ENCODE data around the gene MGLL.

Gene MGLL

GRCh38 chr3:127741690-127742089, 80.6 kb downstream of the MGLL start:
- no peak for DNase-seq (ENCODE audit: low read depth in 2 of 2)

- no peak for DNase-seq (ENCODE audit: low read depth in 2 of 2)
These were observed 81.1 kb downstream of the MGLL start for GRCh38 chr3:127741246-127741645.

GRCh38 chr3:127740136-127740915, 82.0 kb downstream of the MGLL start:
- DNase-seq (ENCODE audit: low read depth in 2 of 2): no peak

GRCh38 chr3:127739347-127740135, 82.8 kb downstream of the MGLL start:
- no peak for DNase-seq (ENCODE audit: low read depth in 2 of 2)

GRCh38 chr3:127738192-127738840, 84.0 kb downstream of the MGLL start:
- no peak for DNase-seq (ENCODE audit: low read depth in 2 of 2)

GRCh38 chr3:127736801-127737539, 85.3 kb downstream of the MGLL start:
- no peak for DNase-seq (ENCODE audit: low read depth in 2 of 2)

GRCh38 chr3:127735767-127736693, 86.3 kb downstream of the MGLL start:
- DNase-seq (ENCODE audit: low read depth in 2 of 2): no peak

- no peak for DNase-seq (ENCODE audit: low read depth in 2 of 2)
These were observed 87.4 kb downstream of the MGLL start for GRCh38 chr3:127734754-127735473.

- DNase-seq (ENCODE audit: low read depth in 2 of 2): no peak
These were observed 88.1 kb downstream of the MGLL start for GRCh38 chr3:127734181-127734720.

- DNase-seq (ENCODE audit: low read depth in 2 of 2): no peak
These were observed 88.5 kb downstream of the MGLL start for GRCh38 chr3:127733781-127734180.

GRCh38 chr3:127732879-127733350, 89.4 kb downstream of the MGLL start:
- no peak for DNase-seq (ENCODE audit: low read depth in 2 of 2)

GRCh38 chr3:127732303-127732702, 90.0 kb downstream of the MGLL start:
- DNase-seq (ENCODE audit: low read depth in 2 of 2): no peak

GRCh38 chr3:127731546-127732289, 90.6 kb downstream of the MGLL start:
- DNase-seq (ENCODE audit: low read depth in 2 of 2): no peak

GRCh38 chr3:127730666-127731295, 91.5 kb downstream of the MGLL start:
- DNase-seq (ENCODE audit: low read depth in 2 of 2): no peak

- DNase-seq (ENCODE audit: low read depth in 2 of 2): no peak
These were observed 92.1 kb downstream of the MGLL start for GRCh38 chr3:127730171-127730570.

GRCh38 chr3:127729556-127730056, 92.7 kb downstream of the MGLL start:
- DNase-seq (ENCODE audit: low read depth in 2 of 2): no peak

- DNase-seq (ENCODE audit: low read depth in 2 of 2): no peak
These were observed 93.8 kb downstream of the MGLL start for GRCh38 chr3:127728417-127729015.

GRCh38 chr3:127726894-127727293, 95.4 kb downstream of the MGLL start:
- no peak for DNase-seq (ENCODE audit: low read depth in 2 of 2)

Data from stimulated activated CD8-positive, alpha-beta memory T cell treated with anti-CD3 and anti-CD28 coated beads, Interleukin-2, amount 100 ng/mL, for 1 hour (primary cell).